ENCODE data around the gene GFOD1.

GFOD1 gene

DNA sequence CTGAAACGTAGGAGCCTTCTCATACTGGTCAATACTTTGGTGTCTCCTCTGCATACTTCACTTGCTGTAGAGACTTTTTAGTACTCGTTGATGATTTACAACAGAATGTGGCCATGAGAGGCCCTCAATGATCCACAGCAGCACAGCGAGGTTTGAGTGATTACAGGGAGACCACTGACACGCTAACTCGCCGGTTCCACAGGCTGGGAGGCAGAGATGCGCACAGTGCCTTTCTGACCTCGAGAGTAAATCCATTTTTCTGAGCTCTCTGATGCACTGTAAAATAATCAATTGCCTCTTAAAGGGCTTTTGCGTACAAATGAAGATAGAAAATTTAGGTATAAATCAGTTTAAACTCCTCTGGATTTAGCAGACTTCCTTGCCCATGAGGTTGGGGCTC is 102.9 kb downstream of the GFOD1 start:
- in situ Hi-C loops (cut with MboI; ENCODE audit: low sequenced_read_pairs) = no loop called here

- in situ Hi-C loops (cut with MboI; ENCODE audit: low sequenced_read_pairs) = no loop called here
These were observed 103.9 kb downstream of the GFOD1 start for GRCh38 chr6:13383328-13384163.

DNA sequence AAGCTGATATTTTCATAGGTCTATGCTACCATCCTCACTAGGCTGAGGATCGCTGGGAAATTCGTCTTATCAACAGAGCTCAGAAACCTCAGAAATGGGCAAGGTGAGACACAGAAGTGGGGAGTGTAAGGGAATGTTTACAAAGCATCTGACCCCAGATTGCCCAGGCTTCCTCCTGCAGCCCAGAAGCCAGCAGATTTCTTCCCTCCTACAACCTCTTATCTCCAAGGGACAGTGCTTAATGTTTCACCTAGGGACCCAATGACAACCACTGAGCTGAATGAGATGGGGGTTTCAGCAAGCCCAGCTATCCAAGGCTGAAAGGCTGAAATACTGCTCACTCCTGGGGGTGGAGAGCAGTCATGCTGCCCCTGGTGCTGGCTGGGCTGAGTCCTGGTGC is 106.6 kb downstream of the GFOD1 start:
- in situ Hi-C loops (cut with MboI; ENCODE audit: low sequenced_read_pairs) = no loop called here

- in situ Hi-C loops (cut with MboI; ENCODE audit: low sequenced_read_pairs) = no loop called here
These were observed 108.5 kb downstream of the GFOD1 start for GRCh38 chr6:13378669-13379590.

DNA sequence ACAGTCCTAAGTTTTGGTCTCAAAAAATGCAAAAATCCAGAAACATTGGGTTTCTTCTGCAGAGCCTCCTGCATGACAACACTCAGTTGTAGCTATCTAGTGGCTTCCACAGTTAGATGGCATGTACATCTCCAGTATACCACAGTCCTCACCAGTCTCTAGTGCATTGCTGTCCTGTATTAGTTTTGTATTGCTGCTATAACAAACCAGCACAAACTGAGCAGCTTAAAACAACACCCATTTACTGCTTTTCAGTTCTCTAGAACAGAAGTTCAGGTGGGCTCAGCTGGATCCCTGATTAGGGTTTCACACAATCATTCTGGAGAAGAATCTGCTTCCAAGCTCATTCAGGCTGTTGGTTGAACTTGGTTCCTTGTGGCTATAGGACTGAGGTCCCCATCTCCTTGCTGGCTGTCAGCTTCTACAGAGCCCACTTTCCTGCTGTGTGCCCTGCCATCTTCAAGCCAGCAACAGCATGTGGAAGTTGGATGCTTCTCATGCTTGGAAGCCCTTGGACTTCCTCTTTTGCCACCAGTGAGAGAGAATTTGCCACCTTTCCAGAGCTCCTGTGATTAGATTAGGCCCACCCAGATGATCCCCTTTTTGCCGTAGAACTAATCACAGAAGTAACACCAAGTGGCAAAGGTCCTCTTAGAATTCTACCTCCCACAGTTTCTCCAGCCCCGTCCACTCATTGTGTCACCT is 110.2 kb downstream of the GFOD1 start:
- in situ Hi-C loops (cut with MboI; ENCODE audit: low sequenced_read_pairs) = no loop called here

- in situ Hi-C loops (cut with MboI; ENCODE audit: low sequenced_read_pairs) = no loop called here
These were observed 112.0 kb downstream of the GFOD1 start for GRCh38 chr6:13375360-13375878.

DNA sequence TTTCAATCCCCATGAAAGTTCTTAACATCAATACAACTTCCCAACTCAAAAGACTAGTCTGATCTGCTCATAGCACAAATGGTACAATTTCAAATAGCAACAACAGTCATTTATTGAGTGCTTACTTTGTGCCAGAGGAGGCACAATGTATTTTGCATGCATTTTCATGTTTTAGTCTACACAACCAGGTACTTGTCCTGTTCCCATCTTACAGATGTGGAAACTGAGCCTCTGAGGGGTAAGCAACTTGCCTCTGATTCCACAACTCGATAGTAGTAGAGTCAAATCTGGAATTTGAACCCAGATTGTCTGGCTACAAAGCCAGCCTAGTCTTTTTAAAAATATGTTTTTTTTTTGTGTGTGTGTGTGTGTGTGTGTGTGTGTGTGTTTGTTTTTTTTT is 113.5 kb downstream of the GFOD1 start:
- in situ Hi-C loops (cut with MboI; ENCODE audit: low sequenced_read_pairs) = no loop called here

DNA sequence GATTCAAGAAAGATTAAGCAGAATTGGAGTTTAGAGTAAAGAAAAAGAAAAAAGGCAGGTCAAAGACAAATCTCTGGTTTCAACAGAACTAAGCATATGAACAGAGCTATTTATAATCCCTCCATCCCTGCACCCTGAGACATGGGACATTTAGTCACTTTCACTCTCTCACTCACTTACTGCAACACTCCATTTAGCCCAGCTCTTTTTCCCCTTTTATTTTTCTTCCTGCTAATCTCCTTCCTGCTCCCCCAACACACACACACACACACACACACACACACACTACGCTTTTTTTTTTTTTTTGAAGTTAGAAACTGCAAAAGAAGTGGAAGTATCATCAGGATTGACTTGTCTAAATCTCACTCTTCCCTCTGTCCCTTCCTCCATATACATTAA is 113.9 kb downstream of the GFOD1 start:
- in situ Hi-C loops (cut with MboI; ENCODE audit: low sequenced_read_pairs) = no loop called here

DNA sequence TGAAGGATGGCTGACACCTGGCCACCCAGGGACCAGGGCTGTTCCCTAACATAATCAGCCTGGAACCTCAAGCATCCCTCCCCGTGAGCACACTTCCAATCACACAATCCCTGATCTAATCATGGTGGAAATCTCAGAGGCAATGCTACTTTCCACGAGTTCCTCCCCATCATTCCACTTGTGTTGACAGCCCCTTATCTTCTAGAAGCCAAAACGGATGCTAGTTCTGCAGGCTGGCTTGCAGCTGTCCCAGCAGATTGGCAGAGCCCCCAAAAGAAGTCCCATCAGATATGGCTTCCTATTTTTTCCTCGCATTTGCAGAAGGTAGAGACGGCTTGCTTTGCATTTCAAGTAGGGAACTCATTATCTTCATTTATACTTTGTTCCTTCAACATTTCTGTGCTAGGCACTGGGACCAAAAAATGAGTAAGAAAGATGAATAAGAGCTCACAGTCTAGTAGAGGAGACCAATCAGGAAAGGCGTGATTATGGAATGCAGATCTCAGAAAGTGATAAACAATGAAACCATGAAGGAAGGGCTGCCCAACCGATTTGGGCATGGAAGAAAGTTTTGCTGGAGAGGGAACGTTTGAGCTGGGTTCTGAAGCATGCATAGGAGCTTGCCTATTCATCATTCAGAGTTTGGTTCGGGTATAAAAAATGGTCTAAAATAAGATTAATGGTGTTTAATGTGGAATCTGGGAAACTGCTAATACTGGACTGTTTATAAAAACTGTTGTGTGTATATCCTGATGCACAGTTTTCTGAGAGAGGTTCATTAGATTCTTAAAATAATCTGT is 114.5 kb downstream of the GFOD1 start:
- in situ Hi-C loops (cut with MboI; ENCODE audit: low sequenced_read_pairs) = no loop called here

DNA sequence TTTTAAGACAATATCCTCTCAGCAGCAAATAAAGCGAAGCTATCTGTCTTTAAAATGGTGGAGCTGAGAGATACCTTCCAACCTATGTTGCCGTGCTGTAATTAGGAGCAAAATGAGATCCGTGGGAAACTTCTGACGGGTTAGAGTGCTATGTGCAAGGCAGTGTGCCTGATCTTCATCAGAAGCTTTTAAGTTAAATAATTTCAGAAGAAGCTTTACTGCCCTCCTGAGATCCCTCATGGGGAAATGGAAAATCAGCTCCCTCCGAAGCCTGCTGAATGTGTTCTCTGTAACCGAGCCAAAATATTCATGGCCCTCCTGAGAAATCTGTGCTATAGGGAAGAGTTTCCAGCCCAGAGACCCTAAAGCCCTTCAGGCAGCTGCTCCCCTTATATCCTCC is 115.3 kb downstream of the GFOD1 start:
- in situ Hi-C loops (cut with MboI; ENCODE audit: low sequenced_read_pairs) = no loop called here

DNA sequence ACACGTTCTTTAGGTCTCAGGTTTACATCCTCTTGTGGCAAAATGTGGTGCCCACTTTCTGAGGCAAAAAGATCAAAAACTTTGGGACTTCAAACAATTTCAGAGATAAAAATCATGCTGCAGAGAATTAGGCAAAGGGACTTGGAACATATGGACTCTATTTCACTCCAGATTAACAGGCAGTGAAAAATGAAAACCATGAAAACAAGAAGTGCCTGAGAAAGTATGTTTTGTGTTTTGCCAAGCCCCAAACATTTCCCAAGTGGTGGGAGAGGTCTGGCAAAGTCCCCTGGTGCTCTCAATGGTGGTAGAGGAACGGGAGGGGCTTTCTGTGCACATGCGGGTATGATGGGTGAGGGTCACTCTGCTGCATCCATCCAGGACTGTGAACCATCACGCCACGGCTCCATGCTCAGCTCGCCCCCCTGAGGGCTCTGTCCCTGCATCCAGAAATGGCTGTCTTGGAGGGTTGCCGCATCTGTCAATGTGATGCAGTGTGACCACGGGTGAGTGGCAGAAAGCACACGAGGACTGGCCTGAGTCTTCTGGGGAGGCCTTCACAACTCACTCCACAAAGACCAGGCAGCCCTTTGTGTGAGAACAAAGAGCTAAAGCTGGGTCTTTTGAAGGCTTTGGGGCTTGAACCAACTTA is 115.9 kb downstream of the GFOD1 start:
- in situ Hi-C loops (cut with MboI; ENCODE audit: low sequenced_read_pairs) = no loop called here

DNA sequence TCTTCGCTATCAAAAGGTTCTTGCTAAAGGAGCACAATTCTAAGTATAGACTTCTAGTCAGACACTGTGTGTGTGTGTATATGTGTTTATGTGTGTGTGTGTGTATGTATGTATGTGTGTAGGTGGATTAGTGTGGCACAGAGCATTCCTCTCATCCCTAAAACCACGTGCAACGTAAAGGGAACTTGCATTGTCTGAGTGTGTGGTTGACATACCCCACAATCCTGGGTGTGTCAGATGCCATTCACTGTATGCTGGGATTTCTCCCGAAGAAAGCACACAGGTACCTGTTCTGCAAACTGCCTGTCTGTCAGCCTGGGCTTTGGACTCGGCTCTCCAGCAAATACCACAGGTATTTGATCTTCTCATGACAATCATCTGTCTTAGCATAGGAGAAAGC is 116.8 kb downstream of the GFOD1 start:
- in situ Hi-C loops (cut with MboI; ENCODE audit: low sequenced_read_pairs) = no loop called here

- in situ Hi-C loops (cut with MboI; ENCODE audit: low sequenced_read_pairs) = no loop called here
These were observed 117.8 kb downstream of the GFOD1 start for GRCh38 chr6:13369591-13369990.

GRCh38 chr6:13368731-13369115 is 118.7 kb downstream of the GFOD1 start:
- in situ Hi-C loops (cut with MboI; ENCODE audit: low sequenced_read_pairs) = no loop called here

DNA sequence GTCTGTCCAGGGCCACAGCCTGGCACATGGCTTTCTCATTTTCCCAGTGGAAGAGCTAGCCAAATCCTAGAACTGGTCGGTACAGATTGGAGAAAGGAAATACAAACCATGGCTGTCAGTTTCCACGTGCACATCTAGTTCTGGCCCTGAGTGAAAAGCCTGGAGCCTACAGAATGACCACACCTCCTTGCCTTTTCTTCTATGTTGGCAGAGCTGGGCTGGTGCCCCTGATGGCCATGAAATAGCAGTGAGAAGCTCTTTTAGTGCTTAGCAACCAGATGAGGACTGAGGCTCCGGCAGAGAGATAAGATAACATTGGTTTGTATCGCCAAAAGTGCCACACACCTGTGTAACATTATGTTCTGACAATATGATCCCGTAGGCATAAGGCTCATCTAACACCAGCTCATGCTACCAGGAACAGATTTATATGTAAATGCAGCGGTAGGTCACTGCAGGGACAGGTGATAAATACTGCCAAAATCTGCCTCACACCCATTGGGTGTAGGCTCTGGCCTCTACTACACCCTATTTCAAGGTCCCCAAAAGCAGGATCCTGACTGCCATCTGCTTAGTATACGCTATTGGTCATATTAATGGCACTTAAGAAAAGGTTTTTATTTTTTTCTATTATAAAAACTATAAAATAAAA is 119.2 kb downstream of the GFOD1 start:
- in situ Hi-C loops (cut with MboI; ENCODE audit: low sequenced_read_pairs) = no loop called here

DNA sequence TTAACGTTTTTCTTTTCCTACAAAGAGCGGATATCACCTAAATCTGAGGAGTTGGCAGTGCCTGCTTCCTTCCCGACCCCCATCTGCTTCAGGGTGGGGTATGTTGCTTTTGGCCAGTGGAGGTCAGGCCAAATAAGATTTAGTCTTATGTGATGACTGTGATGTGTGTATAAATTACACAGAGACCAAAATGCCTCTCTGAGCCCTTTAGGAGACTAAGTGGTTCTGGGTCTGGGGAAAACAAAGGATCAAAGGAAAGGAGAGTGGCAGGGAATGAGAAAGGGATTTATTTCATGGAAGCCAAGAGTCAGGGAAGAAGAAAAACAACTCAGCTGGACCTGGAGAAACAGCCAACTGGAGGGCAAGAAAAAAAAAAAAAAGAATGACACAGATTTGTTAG is 120.0 kb downstream of the GFOD1 start:
- in situ Hi-C loops (cut with MboI; ENCODE audit: low sequenced_read_pairs) = no loop called here

- in situ Hi-C loops (cut with MboI; ENCODE audit: low sequenced_read_pairs) = no loop called here
These were observed 122.1 kb downstream of the GFOD1 start for GRCh38 chr6:13365320-13365719.

GRCh38 chr6:13364842-13365241 is 122.6 kb downstream of the GFOD1 start:
- in situ Hi-C loops (cut with MboI; ENCODE audit: low sequenced_read_pairs) = no loop called here

GRCh38 chr6:13362412-13362811 is 125.0 kb downstream of the GFOD1 start:
- in situ Hi-C loops (cut with MboI; ENCODE audit: low sequenced_read_pairs) = no loop called here

Measured in hTERT RPE-1 (cell line).